ENCODE results near the gene FIBCD1.

- TF ChIP-seq CTCF (IDR thresholded peaks at IDR 0.05) (no peak), POLR2A (IDR thresholded peaks at IDR 0.05) (no peak)
Measured at GRCh38 chr9:130888146-130888885, 50.7 kb downstream of the FIBCD1 start.
